HK-2 (cell line): ENCODE results near the gene BRAP.
"Not testable (repeated sequence)": the region's sequence is repeated elsewhere in the genome, so short reads cannot be mapped to it uniquely, and the experiment has no call there.

Source experiments
- DNase-seq: peaks from one replicate; pipeline ENCODE4 v3.0.0-alpha.2; 2018; ENCODE audit not compliant: unreplicated experiment

The BRAP gene

GRCh38 chr12:111616177-111616623 lies 69.6 kb downstream of the BRAP start:
- DNase-seq, result no peak

- no peak for DNase-seq
Measured at GRCh38 chr12:111607239-111607638, 78.5 kb downstream of the BRAP start.

DNA sequence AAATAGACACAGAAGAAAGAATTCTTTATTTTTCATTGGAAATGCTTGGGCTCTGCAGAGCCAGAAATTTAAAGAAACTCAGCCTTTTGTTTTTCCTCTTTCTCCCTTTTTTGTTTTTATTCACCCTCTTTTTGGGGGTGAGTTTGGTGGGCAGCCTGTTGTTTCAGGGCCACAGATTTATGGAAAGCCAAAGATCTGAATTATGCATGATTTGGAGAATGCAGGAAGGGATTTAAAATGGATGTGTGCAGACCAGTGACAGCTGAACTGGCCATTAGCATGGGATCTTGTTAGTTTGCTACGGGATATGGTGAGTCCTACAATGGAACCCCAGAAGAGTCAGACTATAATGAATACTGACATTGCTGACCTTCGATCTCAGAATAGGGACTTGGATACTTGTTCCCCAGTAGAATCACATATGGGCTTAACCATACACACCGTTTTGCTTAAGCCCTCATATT lies 79.0 kb downstream of the BRAP start:
- DNase-seq, result no peak

DNA sequence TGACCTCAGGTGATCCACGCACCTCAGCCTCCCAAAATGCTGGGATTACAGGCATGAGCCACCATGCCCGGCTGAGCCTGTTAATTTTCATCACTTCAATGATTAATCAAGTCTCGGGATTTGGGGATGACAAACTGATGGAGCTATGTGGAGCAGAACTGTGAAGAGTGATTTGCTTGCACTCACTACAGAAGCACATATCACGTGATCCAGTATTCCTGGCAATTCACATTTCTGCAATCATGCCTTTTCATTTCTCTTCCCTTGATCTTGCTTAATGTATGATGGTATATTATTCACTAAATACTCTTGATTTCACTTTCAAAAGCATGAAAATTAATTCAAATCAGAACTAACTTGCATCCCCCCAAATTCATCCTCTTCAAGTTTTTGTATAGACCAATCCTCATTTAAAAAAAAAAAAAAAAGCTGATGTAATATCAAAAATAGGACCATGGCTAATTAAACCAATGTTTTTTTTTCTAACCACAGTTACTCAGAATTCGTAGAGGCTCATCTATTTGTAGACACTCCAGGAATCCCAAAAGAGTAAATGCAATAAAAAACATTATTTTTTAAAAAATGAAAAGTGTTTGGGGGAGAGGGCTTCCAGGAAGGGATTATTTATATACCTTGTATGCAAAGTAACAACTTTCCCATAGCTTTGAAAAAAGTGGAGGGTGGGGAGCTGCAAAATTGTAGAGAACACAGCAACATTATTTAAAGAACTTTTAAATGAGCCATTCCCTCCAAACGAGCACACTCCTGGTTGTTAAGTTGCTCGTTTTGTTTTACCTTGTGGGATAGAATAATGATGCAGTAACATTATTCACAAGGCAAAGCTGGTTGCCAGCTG lies 79.6 kb downstream of the BRAP start:
- DNase-seq, result no peak

GRCh38 chr12:111602857-111603256 lies 82.9 kb downstream of the BRAP start:
- not testable (repeated sequence) for DNase-seq

DNA sequence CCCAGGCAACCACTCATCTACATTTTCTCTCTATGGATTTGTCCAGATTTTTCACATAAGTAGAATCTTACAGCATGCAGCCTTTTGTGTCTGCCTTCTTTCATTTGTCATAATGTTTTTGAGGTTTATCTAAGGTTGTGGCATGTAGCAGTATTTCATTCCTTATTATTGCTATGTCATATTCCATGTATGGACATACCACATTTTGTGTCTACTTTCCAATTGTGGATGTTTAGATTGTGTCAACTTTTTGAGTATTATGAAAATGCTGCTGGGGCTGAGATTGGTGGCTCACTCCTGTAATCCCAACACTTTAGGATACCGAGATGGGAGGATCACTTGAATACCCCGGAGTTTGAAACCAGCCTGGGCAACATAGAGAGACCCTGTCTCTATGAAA lies 83.4 kb downstream of the BRAP start:
- DNase-seq, result no peak

- DNase-seq, result not testable (repeated sequence)
Measured at GRCh38 chr12:111600986-111601385, 84.8 kb downstream of the BRAP start.

DNA sequence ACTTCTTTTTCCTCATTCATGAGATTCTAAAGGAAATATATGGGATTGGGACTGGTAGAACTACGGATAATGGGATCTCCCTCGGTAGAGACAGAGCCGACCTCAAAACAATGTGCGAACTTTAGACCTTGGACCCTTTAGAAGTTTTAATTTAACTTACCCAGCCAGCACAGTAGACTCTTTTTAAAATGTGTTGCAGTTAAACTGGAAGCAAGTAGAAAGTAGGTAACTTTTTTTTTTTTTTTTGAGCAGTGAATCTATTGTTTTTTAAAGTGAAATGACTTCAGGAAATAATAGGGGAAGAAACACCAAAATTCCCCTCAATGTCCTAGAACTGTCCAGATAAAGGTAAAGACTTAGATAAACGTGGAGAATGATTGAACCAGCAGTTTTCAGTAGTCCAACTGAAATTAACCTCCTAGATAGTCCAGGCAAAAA lies 85.5 kb downstream of the BRAP start:
- DNase-seq, result no peak

- DNase-seq, result peak; percentile 94
Measured at GRCh38 chr12:111599453-111600204, 86.1 kb downstream of the BRAP start.

- DNase-seq, result peak; percentile 28
Measured at GRCh38 chr12:111598637-111599452, 86.9 kb downstream of the BRAP start, which contains the start of gene ATXN2. ATXN2 (minus strand) TSS chr12:111599315; CDS start chr12:111599034, 281 bp downstream.

- peak; percentile 35 for DNase-seq
Measured at GRCh38 chr12:111597831-111598636, 87.7 kb downstream of the BRAP start.

GRCh38 chr12:111596985-111597830 lies 88.5 kb downstream of the BRAP start:
- DNase-seq, result peak; percentile 33

GRCh38 chr12:111595341-111595835 lies 90.4 kb downstream of the BRAP start:
- not testable (repeated sequence) for DNase-seq
